HFFc6 (cell line): ENCODE measurements around the gene ENPP4. TPM values are rescaled to one million over a fixed set of nuclear protein-coding genes. Genes with fewer than 3 reads are reported as not detected.

Experiments used
- DNase-seq: peaks from one replicate; pipeline ENCODE4 v3.0.0-alpha.2; 2018
- H3K27ac Mint-ChIP-seq: 2 replicates; pipeline ENCODE4 v1.8.0; 2020; ENCODE audit warnings: mild to moderate bottlenecking, mixed read lengths
- H3K27me3 Mint-ChIP-seq: 2 replicates; pipeline ENCODE4 v1.8.0; 2021; ENCODE audit warnings: mild to moderate bottlenecking, moderate library complexity, mixed read lengths; ENCODE audit not compliant: insufficient read depth
- H3K36me3 Mint-ChIP-seq: 2 replicates; pipeline ENCODE4 v1.8.0; 2021; ENCODE audit warnings: low read depth, mixed read lengths
- H3K4me1 Mint-ChIP-seq: 2 replicates; pipeline ENCODE4 v1.8.0; 2020; ENCODE audit warnings: low read depth, mixed read lengths
- H3K4me3 Mint-ChIP-seq: 2 replicates; pipeline ENCODE4 v1.8.0; 2020; ENCODE audit warnings: mild to moderate bottlenecking, moderate library complexity, mixed read lengths
- H3K9me3 Mint-ChIP-seq: 2 replicates; pipeline ENCODE4 v1.8.0; 2020; ENCODE audit warnings: mild to moderate bottlenecking, mixed read lengths
- total RNA-seq, 6 experiments: library from RNA; stranded (reverse); fragmentation: NEBNext Ultra II Directional; extraction: Animal tissue kit (Norgen Biotek cat#: 25700); gene quantifications; 2 replicates in 1 of 6; 3 replicates in 5 of 6; pipeline ENCODE4 v1.2.3, GENCODE V29; 2021
- TF ChIP-seq, protein P1 (sequence below): fragments of 200-600 bp; sonication (generic); IDR thresholded peaks from 2 replicates; pipeline ENCODE4 v1.5.0; 2021; ENCODE audit warnings: antibody characterized with exemption, mild to moderate bottlenecking

Gene ENPP4
- total RNA-seq, 6 experiments from 2014 or later, result 0.05 TPM; not detected in 5

- Mint-ChIP-seq H3K27me3 (no peaks in the 10 kb centered on the region; the same call in 1 of the 2 replicates), H3K9me3 (peaks cover 10% of the 10 kb centered on the region), H3K27ac (no peak overlapping the region), H3K4me1 (no peaks in the 10 kb centered on the region), H3K36me3 (no peaks in the 10 kb centered on the region), H3K4me3 (no peak overlapping the region)
- peak; percentile 69 for DNase-seq
- TF ChIP-seq, protein P1, sequence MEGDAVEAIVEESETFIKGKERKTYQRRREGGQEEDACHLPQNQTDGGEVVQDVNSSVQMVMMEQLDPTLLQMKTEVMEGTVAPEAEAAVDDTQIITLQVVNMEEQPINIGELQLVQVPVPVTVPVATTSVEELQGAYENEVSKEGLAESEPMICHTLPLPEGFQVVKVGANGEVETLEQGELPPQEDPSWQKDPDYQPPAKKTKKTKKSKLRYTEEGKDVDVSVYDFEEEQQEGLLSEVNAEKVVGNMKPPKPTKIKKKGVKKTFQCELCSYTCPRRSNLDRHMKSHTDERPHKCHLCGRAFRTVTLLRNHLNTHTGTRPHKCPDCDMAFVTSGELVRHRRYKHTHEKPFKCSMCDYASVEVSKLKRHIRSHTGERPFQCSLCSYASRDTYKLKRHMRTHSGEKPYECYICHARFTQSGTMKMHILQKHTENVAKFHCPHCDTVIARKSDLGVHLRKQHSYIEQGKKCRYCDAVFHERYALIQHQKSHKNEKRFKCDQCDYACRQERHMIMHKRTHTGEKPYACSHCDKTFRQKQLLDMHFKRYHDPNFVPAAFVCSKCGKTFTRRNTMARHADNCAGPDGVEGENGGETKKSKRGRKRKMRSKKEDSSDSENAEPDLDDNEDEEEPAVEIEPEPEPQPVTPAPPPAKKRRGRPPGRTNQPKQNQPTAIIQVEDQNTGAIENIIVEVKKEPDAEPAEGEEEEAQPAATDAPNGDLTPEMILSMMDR, result no peak
These were observed 54.3 kb downstream of the ENPP4 start for GRCh38 chr6:46184114-46184513.

DNA sequence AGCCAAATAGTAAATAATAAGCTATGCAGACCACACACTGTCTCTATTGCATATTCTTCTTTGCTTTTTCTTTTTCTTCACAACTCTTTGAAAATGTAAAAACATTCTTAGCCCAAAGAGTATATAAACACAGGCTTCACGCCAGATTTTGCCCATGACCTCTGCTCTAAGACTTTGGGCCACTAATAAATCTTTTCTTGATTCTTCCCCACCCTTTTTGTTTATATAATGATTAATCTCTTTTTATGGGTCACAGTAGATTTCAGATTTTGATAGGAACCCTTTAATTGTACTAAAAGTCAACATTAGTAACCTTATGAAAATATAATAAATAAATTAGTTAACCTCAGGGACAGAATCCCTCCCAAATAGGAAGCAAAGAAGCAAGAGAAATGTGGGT, 56.8 kb downstream of the ENPP4 start:
- Mint-ChIP-seq H3K4me3 (no peak overlapping the region), H3K9me3 (peaks cover 10% of the 10 kb centered on the region; the same call in 1 of the 2 replicates), H3K27me3 (no peaks in the 10 kb centered on the region; the same call in 1 of the 2 replicates), H3K4me1 (no peaks in the 10 kb centered on the region), H3K36me3 (no peaks in the 10 kb centered on the region), H3K27ac (no peak overlapping the region)
- TF ChIP-seq, protein P1, result no peak
- DNase-seq, result no peak

- H3K9me3 Mint-ChIP-seq, result peaks cover 10% of the 10 kb centered on the region; the same call in 1 of the 2 replicates
- H3K4me1 Mint-ChIP-seq, result no peaks in the 10 kb centered on the region
- H3K4me3 Mint-ChIP-seq, result no peak overlapping the region
- H3K27ac Mint-ChIP-seq, result no peak overlapping the region
- DNase-seq, result no peak
- H3K27me3 Mint-ChIP-seq, result no peaks in the 10 kb centered on the region; the same call in 1 of the 2 replicates
- no peaks in the 10 kb centered on the region for H3K36me3 Mint-ChIP-seq
- TF ChIP-seq, protein P1, result no peak
These were observed 59.9 kb downstream of the ENPP4 start for GRCh38 chr6:46189726-46190125.

GRCh38 chr6:46190889-46191288, 61.1 kb downstream of the ENPP4 start:
- TF ChIP-seq, protein P1, result no peak
- H3K9me3 Mint-ChIP-seq, result peaks cover 5% of the 10 kb centered on the region; the same call in 1 of the 2 replicates

DNA sequence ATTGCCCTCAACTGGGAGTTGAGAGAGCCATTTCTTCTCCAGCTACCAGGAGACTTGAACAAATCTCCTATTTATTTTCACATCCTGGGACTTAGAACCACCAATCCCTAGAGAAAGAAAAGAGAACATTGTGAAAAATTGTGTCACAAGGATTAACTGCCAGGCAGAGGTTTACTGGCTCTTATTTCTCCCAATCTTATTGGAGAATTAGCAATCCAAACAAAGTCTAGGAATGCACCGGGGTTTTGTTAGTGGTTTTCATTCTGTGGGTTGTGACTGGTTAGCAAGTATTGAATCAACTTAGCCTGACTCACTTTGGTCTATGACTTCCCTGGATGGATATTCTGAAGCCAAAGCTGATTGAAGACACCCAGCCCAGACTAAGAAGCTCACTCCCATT, 62.2 kb downstream of the ENPP4 start:
- peak; percentile 52 for DNase-seq
- Mint-ChIP-seq H3K27ac (no peak overlapping the region), H3K36me3 (no peaks in the 10 kb centered on the region), H3K4me1 (no peaks in the 10 kb centered on the region), H3K27me3 (no peaks in the 10 kb centered on the region; the same call in 1 of the 2 replicates), H3K9me3 (peaks cover 5% of the 10 kb centered on the region; the same call in 1 of the 2 replicates), H3K4me3 (no peak overlapping the region)
- TF ChIP-seq, protein P1, result no peak

More at GRCh38 chr6:46190889-46191288, 61.1 kb downstream of the ENPP4 start:
- Mint-ChIP-seq H3K27ac (no peak overlapping the region), H3K4me3 (no peak overlapping the region), H3K4me1 (no peaks in the 10 kb centered on the region), H3K27me3 (no peaks in the 10 kb centered on the region; the same call in 1 of the 2 replicates), H3K36me3 (no peaks in the 10 kb centered on the region)
- DNase-seq, result no peak

Other genes with a start within 250 kb of the ENPP4 start
- not detected for gene CLIC5, start 114.1 kb upstream of the ENPP4 start, total RNA-seq
- gene ENPP5, start 41.0 kb downstream of the ENPP4 start, total RNA-seq, result not detected